HL-60 (cell line): Measurements from ENCODE around the gene DUOXA2.
A peak's percentile ranks its signal among the peaks of the same experiment; 100 is the strongest.

Experiments
- DNase-seq, 2 experiments: peaks; one replicate each; pipeline ENCODE4 v3.0.0-alpha.2; 2010 to 2020; ENCODE audit warnings: low read depth in 1 of 2, low spot score in 1 of 2
- H3K27ac ChIP-seq: fragments of 250-450 bp; sonication (Bioruptor Pico); replicated peaks from 2 replicates; pipeline ENCODE4 v1.5.1; 2020; ENCODE audit warnings: mild to moderate bottlenecking, moderate library complexity
- H3K27me3 ChIP-seq: fragments of 250-450 bp; sonication (Bioruptor Pico); 2 replicates; pipeline ENCODE4 v1.5.1; 2021; ENCODE audit warnings: mild to moderate bottlenecking, moderate library complexity; ENCODE audit not compliant: insufficient read depth, poor library complexity, severe bottlenecking
- H3K4me3 ChIP-seq: replicated peaks from 2 replicates; pipeline ENCODE4 v1.5.1; 2011; ENCODE audit warnings: mild to moderate bottlenecking, control low read depth, low read length; ENCODE audit not compliant: insufficient read depth
- GABPA ChIP-seq: IDR thresholded peaks from 2 replicates; pipeline ENCODE4 v1.6.1; 2012; ENCODE audit warnings: low read depth
- POLR2AphosphoS5 ChIP-seq: IDR thresholded peaks from 2 replicates; pipeline ENCODE4 v1.6.1; 2012; ENCODE audit warnings: low read depth
- SPI1 ChIP-seq: IDR thresholded peaks from 2 replicates; pipeline ENCODE4 v1.6.1; 2012; ENCODE audit warnings: low read depth, mild to moderate bottlenecking, borderline replicate concordance
- TF ChIP-seq, protein P1 (sequence below): IDR thresholded peaks from one replicate; pipeline ENCODE4 v1.5.1; 2011; ENCODE audit warnings: low read length, control low read depth, inconsistent platforms; ENCODE audit not compliant: insufficient read depth
- TF ChIP-seq, protein P2 (sequence below): IDR thresholded peaks from 2 replicates; pipeline ENCODE4 v1.6.1; 2012; ENCODE audit warnings: low read depth; ENCODE audit not compliant: insufficient replicate concordance

The DUOXA2 gene

DNA sequence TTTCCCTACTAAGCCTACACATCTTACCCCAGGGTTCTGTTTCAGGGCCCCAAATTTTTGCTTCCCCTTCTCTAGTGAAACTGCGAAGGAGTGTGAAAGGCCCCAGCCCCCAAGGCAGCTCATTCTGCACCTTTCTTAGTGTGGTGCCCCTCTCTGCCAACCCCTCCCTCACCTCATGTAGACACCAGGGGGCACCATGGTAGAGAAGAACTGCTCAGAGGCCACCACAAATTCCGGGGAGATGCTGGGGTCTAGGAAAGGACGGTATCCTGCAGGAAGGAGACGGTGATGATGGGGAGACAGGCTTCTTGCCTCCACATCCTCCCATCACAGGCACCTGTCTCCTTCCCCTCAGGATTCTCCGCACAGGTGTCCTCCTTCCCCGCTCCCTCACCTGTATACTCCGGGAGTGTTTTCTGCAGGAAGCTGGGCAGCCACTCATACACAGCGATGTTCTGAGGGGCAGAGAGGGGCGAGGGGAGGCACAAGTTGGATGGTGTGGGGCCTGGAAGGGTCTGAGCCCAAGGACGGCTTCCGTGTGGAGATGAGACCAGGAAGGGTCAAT is 3.8 kb upstream of the DUOXA2 start:
- H3K27me3 ChIP-seq, result peaks cover 48% of the 10 kb centered on the region
- TF ChIP-seq POLR2AphosphoS5, result no peak
- TF ChIP-seq GABPA, result no peak
- TF ChIP-seq, protein P1, sequence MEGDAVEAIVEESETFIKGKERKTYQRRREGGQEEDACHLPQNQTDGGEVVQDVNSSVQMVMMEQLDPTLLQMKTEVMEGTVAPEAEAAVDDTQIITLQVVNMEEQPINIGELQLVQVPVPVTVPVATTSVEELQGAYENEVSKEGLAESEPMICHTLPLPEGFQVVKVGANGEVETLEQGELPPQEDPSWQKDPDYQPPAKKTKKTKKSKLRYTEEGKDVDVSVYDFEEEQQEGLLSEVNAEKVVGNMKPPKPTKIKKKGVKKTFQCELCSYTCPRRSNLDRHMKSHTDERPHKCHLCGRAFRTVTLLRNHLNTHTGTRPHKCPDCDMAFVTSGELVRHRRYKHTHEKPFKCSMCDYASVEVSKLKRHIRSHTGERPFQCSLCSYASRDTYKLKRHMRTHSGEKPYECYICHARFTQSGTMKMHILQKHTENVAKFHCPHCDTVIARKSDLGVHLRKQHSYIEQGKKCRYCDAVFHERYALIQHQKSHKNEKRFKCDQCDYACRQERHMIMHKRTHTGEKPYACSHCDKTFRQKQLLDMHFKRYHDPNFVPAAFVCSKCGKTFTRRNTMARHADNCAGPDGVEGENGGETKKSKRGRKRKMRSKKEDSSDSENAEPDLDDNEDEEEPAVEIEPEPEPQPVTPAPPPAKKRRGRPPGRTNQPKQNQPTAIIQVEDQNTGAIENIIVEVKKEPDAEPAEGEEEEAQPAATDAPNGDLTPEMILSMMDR, result no peak
- no peak for TF ChIP-seq SPI1
- TF ChIP-seq, protein P2, sequence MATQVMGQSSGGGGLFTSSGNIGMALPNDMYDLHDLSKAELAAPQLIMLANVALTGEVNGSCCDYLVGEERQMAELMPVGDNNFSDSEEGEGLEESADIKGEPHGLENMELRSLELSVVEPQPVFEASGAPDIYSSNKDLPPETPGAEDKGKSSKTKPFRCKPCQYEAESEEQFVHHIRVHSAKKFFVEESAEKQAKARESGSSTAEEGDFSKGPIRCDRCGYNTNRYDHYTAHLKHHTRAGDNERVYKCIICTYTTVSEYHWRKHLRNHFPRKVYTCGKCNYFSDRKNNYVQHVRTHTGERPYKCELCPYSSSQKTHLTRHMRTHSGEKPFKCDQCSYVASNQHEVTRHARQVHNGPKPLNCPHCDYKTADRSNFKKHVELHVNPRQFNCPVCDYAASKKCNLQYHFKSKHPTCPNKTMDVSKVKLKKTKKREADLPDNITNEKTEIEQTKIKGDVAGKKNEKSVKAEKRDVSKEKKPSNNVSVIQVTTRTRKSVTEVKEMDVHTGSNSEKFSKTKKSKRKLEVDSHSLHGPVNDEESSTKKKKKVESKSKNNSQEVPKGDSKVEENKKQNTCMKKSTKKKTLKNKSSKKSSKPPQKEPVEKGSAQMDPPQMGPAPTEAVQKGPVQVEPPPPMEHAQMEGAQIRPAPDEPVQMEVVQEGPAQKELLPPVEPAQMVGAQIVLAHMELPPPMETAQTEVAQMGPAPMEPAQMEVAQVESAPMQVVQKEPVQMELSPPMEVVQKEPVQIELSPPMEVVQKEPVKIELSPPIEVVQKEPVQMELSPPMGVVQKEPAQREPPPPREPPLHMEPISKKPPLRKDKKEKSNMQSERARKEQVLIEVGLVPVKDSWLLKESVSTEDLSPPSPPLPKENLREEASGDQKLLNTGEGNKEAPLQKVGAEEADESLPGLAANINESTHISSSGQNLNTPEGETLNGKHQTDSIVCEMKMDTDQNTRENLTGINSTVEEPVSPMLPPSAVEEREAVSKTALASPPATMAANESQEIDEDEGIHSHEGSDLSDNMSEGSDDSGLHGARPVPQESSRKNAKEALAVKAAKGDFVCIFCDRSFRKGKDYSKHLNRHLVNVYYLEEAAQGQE, result no peak
- no peak for DNase-seq
- H3K27ac ChIP-seq, result no peak overlapping the region
- H3K4me3 ChIP-seq, result no peak overlapping the region

DNA sequence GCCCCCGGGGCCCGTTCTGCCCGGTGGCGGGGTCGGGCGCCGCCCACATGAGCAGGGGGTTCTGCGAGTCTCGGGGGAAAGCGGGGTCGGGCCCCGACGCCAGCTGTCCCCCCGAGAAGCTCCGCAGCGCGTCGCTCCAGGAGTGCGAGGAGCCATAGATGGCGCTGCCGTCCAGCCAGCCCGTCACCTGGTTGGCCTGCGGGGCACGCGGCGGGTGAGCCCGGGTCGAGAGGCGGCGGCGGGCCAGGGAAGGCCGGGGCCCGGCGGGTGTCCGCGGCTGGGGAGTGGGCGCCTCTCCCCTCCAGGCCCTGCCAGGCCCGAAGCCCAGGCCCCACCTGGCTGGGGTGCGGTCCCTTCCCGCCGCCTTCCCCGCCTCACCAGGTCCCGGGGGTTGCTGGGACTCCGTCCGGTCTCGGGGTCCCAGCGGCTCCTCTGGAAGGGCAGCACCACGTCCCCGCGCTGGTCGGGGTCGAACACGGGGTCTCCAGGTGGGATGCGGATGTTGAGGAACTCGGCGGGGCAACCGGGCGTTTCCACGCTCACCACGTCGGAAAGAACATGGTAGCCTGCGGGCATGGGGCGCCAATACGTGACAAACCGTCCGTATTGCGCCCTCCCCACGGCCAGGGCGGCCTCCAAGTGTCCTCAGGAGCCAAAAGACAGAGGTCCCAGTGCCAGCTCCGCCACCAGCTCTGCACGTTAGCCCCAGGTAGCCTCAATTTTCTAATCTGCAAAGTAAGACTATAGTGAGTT is 2.6 kb upstream of the DUOXA2 start:
- DNase-seq, result no peak
- peaks cover 60% of the 10 kb centered on the region for H3K27me3 ChIP-seq
- H3K4me3 ChIP-seq, result no peak overlapping the region
- no peak overlapping the region for H3K27ac ChIP-seq
- TF ChIP-seq, protein P1, result no peak
- TF ChIP-seq SPI1 (no peak), GABPA (no peak), POLR2AphosphoS5 (no peak)
- TF ChIP-seq, protein P2, result no peak

DNA sequence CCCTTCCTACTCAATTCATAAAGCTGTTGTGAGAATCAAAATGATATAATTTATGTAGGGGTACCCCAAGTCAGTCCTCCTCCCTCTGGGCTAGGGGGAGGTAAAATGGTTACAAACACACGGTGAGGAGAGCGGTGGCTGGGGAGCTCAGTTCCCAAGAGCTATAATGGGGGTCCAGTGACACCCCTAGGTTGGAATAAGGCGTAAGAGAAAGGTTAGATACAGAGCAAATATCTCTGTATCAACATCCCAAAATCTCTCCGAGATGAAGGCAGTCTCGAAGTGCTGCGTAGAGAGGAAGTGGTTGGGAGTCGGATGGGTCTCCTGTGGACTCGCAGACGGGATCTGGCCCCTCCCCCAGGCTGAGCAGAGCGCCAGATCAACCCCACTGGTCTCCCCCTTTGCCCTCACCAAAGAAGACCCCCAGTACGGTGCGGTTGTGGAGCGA is 2.0 kb upstream of the DUOXA2 start:
- TF ChIP-seq SPI1 (peak; percentile 80), POLR2AphosphoS5 (no peak)
- peak in 1 of 2 experiments; percentile 15 for DNase-seq
- Histone ChIP-seq H3K27me3 (peaks cover 66% of the 10 kb centered on the region), H3K4me3 (no peak overlapping the region), H3K27ac (no peak overlapping the region)

DNA sequence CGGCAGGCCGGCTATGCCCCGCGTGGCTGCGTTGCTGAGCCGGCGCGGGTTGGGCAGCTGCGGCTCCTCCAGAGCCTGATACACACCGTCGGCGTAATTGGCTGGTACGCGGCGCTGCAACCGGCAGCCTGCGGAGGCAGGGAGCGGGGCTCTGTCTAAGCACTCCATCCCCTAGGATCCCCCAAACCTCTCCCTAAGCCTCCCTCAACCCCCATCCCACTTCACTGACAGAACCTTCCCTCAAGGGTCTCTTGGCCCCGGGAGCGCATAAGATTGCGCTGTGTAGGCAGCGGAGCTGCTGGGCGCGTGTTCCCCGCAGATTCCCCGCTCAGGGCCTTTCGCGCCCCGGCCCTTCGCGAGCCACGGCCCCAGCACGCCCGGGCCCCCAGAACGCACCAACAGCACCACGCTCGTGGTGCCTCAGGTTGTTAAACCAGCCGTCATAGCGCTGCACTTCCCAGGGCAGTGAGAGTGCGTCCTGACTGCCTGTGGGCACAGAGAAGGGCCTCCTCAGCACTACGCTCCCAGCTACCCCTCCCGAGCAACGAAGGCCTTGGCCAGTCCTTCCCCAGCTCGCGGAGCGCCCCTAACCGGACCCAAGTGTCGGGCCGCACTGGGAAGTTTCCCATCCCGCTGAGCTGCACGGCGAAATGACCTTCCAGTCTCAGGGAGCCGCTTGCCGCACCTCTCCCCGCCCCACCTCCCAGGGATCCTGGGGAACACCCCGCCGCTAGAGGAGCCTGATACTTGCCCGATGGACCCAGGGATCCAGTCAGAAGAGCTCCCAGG is 1.3 kb upstream of the DUOXA2 start:
- DNase-seq, result no peak
- H3K27me3 ChIP-seq, result peaks cover 72% of the 10 kb centered on the region
- no peak for TF ChIP-seq GABPA
- no peak for TF ChIP-seq POLR2AphosphoS5
- TF ChIP-seq, protein P2, result no peak
- no peak for TF ChIP-seq SPI1
- TF ChIP-seq, protein P1, result no peak
- no peak overlapping the region for H3K4me3 ChIP-seq
- H3K27ac ChIP-seq, result no peak overlapping the region
